Inferior parietal cortex (tissue), 1 donor: ENCODE data around the gene MACROD2.
"Not testable (repeated sequence)": the region's sequence is repeated elsewhere in the genome, so short reads cannot be mapped to it uniquely, and the experiment has no call there.

Experiments
- DNase-seq: peaks from one replicate; pipeline ENCODE4 v3.0.0-alpha.2; 2016; ENCODE audit errors: extremely low spot score

MACROD2 gene

DNA sequence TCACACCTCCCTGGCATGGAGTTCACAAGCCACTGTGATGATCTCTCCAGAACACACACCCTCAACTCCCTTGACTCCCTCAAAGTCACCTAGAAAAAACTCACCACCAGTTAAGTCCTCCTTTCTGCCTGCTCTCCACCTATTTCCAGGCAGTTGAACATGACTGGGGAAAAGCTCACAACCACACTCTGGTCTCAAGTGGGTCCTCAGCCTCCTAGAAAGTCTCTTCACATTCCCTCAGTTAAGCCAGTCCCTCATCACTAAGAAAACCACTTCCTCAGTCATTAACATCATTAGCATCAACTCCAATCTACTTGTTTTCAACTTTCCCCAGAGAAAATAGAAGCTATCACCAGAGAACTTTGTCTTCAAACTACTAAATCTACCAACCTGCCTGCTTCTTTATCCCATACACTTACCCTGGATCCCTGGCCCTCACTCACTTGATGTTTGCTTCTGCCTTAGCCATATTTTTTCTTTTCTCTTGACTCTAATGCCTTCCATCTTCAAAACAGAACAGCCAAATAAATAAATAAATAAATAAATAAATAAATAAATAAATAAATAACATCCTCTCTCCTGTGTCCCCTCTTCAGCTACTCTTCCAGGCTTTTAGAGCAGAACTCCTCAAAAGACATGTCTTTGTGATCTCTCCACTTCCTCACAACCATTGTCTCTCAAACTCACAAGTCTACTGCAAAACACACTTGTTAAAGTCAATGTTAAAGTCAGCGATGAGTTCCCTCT, 1084.5 kb downstream of the MACROD2 start:
- DNase-seq, result no peak

DNA sequence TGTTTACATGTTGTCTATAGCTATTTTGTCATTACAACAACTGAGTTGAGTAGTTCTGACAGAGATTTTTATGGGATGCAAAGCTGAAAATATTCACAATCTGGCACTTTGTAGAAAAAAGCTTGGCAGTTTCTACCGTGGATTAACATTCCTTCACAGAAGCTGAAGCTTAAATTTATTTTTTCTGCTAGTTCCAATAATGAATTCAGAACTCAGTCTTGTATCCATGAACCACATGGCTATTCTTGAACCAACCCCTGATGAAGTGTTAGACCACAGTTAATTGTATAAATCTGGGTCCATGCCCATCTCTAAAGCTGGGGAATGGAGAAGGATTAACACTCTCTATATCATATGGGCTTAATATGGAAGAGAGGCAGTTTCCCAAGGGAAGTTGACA, 1085.9 kb downstream of the MACROD2 start:
- DNase-seq, result no peak

DNA sequence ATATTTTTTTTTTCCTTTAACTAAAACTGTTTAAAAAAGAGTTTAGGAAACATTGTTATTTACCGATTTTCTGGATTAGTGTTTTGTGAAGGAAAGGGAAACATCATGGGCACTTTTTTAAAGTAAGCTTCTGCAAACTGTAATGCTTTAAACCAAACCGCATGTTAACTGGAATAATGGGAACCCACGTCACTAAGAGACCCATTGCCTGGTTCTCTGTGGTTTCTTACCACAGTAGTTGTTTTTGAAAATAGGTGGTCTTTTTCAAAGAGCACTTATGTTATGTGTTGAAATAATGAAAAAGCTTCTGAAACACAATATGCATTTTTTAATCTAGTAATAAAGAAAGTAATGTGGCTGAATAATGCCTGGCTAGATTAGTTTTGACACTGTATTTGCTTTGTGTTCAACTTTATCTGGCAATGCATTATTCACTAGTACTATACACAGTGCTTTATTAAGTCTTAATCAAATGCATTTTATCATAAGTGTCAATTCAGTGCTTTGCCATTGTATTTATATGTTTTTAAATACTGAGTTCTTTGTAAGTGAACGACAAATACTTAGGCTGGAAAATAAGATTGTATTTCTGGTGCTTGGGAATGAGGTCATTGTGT, 1096.2 kb downstream of the MACROD2 start:
- DNase-seq, result no peak

DNA sequence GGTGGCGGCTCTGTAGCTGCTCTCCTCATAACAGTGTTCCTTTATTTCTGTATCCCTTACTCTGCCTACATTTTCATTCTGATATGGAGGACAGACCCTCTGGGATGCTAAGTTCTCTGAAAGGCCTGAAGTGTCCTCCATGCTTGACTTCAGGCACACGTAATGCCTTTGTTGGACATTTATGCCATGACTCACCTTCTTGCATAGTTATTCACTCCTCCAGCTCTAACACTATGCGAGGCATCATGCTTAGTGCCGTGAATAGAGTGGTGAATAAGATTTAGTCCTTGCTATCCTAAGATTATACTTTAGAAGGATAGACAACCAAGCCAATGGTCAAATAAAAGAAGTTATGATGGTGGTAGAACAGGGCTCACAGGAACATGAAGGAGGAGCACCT, 1103.0 kb downstream of the MACROD2 start:
- DNase-seq, result no peak

DNA sequence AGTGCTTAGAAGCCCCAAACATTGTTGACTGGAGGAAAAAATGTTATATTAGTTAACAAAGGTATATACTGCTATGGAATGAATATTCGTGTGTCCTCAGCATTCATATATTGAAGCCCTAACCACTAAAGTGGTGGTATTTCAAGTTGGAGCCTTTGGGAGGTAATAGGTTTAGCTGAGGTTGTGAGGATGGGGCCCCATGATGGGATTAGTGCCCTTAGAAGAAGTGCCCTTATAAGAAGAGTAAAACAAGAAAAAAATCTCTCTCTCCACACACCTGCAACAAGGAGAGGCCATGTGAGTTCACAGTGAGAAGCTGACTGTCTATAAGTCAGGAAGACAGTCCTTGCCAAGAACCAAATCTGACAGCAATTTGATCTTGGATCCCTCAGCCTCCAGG, 1103.8 kb downstream of the MACROD2 start:
- DNase-seq, result no peak

DNA sequence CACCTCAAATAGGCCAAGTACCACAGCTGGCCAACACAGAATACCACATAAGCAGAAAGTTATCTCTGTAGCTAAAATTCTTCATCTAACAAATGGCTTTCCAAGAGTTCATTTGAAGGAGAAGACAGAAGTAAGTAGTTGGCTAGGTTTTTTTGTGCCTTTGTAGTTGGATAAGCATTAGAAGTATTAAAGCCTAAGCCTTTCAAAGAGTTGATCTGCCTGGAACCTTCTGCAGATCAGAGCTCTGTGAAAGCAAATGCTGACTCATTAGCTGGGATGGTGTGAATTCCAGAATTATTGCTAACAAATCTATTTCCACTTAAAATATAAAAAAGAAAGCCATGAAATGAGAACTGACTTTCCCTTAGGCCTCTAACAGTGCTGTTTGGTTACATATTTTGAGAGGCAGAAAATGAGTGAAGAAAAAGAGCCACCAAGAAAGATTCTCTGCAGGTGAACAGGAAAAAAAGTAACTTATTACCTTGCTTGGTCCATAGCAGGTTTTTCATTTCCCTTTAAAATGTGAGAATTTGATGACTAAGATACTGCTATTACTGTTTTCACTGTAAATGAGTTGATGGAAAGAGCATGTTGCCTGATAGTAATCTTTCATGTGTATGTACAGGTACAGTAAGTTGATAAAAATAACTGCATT, 1105.3 kb downstream of the MACROD2 start:
- DNase-seq, result peak; percentile 12

DNA sequence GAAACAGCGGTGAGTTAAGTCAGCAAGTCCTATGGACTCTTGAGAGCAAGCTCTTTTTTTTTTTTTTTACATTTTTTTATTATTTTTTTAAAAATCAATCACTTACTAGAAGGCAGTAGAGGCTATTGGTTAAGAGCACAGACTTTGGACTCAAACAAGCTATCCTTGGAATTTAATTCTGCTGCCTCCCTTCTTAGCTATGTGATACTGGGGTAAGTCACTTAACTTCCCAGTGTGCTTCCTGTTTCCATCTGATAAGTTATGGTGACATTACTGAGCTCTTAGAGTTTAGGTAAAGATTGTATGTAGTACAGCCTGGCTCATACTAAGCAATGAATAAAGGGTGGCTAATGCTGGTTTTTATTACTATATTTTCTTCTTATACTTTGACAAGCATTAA, 1112.6 kb downstream of the MACROD2 start:
- DNase-seq, result no peak

DNA sequence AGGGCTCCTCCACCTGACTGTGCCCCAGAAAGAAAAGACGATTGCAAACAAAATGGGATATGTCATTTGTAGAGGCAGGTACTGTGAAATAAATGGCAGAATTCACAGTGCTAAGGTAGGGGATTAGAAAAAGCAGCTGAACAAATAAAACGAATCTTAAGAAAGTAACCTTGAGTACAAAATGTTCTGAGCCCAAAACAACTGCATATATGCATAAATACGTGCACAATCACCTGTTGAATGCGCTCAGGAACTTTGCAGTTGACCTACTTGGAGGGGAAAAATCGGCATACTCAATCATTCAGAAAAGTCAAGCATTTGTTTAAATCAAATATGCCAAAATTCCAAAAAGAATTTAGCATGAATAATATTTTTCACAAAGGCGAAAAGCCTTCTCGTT, 1114.2 kb downstream of the MACROD2 start:
- no peak for DNase-seq

DNA sequence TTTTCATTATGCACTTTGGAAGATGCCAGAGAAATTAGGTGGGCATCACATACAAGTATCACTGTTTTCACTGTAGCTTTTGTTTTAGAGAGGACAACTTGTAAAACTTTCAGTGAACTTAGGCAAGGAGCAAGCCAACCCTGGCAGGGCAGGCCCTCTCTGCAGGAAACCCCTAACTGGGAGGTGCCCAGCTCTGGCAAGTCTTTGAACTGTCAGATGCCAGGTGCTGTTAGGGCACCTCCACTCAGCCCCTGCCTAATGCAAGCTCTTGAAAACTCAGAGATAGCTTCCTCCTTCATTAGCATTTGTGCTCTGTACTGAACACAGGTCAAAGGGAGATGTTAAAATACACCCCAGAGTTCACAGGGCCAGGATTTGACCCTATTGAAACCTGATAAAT, 1116.3 kb downstream of the MACROD2 start:
- DNase-seq, result no peak

DNA sequence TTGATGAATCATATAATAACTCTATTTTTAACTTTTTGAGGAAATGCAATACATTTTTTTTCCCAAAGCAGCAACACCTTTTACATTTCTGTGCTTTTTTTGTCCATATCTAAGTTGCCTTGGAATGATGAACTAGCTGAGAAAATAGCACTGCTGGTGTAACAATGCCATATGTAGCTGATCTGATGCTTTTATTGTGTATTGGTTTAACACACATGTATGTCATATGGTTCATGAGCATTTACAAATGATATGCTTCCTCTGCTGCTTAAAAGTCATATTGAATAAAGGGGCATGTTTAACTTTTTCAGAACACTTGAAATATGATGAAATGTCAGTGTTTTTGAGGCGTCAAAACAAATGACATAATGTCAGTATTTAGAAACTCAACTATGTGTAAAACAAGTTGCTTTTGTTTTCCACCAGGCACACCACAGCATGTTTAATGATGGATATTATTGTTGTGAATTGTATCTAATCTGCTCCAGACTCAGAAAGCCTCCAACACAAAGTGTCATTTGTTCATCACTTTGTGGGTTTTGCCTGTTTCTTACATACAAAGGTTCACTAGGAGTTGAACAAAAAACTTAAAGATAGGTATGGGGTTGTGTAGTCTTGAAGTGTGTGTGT, 1117.9 kb downstream of the MACROD2 start:
- DNase-seq, result peak; percentile 38

DNA sequence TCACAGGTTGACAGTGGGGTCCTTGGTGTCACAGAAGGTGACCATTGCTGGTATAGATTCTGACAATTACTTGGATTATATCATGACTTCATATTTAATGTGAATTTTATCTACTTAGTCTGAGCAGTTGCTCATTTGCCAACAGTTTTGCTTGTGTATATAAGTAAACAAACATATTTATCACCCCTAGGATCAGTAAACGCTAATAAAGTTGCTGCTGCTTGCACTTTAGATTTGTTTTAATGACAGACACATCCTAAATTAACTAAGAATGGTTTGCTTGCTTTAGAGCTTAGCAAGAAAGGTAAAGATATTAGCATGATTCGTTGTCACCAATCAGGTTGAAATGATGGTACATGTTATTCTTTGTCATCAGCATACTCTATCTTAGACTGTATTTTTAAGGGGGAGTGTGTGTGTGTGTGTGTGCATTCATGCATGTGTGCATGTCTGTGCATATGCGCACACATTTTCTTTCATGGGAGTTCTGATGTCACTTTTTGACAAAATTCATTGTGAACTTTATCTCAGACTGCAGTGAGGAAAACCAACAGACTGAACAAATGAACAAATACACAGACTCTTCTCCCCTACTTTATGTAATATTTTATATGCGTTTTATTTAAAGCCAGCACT, 1124.7 kb downstream of the MACROD2 start:
- no peak for DNase-seq

DNA sequence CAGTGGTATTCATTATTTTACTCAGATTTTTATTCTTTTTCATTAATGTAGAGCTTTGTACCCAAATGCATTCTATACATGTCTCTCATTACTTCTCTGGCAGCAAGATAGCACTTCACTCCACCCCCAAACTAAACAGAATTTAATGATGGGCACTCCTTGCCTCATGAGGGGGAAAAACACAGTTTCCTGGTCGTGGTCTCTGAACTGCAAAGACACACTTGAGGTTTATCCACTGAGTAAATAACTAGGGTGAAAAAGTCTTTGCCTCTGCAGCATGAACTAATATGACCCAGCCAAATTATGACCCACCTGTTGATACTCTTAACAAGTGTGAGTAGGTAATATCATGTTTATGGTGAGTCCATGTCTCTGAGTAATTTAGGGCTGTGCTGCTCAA, 1127.3 kb downstream of the MACROD2 start:
- no peak for DNase-seq

DNA sequence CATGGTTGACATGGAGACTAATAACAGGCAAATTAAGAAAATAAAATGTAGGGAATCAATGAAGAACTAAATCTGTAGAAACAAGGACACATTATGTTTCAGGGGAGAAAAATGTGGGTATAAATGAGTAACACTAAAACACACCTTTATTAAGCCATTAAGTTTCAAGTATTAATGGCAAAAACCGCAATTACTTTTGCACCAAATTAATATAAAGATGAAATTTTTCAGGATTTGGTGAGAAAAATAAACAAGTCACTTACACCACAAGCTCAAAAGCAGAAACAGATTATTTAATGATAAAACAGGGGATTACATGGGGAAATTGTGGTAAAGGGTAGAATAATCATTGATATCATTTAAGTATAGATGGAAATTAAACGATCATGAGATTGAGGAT, 1135.9 kb downstream of the MACROD2 start:
- no peak for DNase-seq

DNA sequence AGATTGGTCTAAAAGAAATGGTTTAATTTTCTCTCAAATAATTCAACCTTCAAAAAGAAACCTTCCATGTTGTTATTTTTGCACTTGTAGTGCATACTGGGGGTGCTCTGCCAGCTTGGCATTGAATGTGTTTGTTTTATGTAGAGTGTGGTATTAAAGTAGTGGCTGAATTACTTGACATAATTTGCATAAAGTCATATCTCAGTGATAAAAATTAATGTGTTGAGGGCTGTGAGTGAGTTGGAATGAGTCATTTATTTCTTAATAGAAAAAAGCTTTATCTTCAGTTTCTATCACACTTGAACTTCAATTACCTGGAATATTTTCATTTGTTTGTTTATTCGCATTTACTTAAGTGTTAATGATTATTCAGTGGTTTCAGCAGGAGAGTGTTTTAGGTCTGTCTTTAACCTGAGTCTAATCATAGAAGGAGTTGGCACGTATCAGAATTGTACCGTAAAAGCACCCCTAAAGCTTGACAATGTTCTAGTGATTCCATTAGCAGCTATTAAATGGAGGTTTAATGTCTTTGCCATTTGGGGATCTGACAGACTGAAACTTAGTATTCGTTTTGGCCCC, 1143.3 kb downstream of the MACROD2 start:
- DNase-seq, result no peak

DNA sequence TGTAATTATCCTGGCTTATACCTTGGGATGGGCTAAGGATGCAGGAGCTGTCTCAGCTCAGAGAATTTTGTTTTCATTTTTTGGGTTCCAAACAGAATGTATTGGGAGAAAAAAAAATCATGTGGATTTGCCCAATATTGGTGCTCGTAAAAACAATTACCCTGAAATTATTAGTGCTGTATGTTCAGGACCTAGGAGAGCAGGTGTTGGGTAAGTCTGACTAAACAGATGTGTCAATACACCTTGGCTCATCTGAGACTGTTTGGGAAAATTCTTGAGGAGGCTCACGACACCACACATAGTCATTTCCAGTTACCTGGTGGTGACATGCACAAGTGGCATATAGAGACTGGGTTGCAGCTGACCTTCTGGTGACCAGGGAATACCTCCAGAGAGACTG, 1144.2 kb downstream of the MACROD2 start:
- DNase-seq, result no peak

DNA sequence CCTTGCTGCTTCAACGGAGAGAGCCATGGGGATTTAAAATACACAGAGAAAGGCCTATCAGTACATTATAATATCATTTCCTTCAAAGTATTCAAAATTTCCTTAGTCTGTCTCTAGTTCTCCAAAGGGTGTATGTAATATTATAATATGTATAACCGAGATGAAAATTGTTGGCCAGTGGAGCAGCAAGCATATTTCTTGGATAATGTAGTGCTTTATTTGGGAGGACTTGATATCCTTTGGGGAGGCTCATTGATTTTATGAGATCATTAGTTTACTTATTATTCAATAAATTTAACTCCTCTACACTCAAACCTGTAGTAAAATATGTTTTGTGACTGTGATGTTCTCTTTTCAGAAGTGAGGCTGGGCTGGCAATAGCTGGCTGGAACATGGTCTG, 1145.0 kb downstream of the MACROD2 start:
- no peak for DNase-seq

DNA sequence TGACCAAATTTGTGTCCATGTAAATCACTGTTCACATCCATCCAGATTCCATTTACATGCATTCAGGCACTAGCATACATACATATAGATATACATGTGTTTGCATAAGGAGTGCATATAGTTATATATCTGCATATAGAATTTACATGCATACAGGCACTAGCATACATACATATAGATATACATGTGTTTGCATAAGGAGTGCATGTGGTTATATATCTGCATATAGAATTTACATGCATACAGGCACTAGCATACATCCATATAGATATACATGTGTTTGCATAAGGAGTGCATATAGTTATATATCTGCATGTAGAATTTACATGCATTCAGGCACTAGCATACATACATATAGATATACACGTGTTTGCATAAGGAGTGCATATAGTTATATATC, 1145.6 kb downstream of the MACROD2 start:
- DNase-seq, result not testable (repeated sequence)

DNA sequence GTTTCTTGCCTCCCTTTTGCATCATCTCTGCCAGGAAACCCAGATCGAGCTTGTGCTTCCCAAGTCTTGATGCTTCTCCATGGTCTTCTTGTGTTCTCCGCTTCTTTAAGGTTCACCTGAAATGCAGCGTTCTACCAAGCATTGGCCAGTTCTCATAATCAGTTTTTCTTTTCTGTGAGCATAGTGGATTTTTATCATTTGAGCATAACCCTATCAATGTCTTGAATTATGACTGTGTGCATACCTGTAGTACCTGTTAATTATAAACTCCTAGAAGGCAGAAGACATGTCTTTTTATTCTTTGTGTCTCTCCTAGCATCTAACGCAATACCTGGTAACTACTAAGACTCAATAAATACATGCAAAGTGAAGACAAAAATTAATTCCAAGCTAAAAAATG, 1146.5 kb downstream of the MACROD2 start:
- no peak for DNase-seq

DNA sequence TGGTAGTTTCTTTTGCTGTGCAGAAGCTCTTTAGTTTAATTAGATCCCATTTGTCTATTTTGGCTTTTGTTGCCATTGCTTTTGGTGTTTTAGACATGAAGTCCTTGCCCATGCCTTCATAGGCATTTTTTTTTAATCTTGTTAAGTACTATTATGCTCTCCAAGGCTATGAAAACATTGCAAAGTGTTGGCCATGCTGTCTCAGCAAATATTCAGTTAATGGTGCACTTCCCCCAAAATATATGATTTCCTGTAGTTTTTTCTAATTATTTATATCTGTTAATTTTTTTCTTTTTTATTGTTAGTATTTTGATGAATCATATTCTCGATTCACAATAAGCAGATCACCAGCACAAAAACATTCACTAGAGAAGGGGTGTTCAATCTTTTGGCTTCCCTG, 1148.2 kb downstream of the MACROD2 start:
- DNase-seq, result no peak

DNA sequence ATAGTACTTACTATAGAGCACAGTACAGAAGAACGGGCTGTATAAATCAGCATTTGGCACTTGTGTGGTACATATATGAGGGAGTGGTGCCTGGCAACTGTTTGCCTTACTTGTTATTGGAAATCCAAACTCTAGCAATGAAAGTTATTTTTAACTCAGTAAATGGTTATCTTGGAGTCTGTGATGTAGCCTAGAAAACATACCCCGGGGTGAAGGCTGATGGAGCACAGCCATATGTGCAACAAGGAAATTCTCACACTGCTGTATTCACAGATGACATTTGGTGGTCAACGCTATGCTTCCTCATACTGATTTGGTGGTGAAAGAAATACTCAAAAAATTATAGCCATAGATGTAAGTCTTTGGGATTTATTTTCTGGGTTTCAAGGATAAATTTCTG, 1149.6 kb downstream of the MACROD2 start:
- DNase-seq, result no peak

DNA sequence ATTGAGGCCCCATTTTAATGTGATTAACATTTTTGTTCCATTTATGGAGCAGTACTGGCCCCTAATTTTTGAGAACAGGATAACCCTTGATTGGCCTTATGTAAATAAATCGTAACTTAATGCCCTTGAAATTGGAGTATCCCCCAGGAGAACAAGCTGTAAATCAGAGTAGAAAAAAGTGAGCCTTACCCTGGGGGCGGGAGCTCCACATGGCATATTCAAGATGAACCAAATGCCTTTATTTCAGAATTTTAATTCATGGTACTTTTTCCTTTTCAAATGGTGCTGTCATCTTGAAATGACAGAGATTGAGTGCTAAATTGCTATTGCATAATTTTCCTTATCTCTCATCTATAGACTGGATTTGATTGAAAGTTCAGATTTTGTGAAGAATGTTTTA, 1151.6 kb downstream of the MACROD2 start:
- DNase-seq, result no peak

DNA sequence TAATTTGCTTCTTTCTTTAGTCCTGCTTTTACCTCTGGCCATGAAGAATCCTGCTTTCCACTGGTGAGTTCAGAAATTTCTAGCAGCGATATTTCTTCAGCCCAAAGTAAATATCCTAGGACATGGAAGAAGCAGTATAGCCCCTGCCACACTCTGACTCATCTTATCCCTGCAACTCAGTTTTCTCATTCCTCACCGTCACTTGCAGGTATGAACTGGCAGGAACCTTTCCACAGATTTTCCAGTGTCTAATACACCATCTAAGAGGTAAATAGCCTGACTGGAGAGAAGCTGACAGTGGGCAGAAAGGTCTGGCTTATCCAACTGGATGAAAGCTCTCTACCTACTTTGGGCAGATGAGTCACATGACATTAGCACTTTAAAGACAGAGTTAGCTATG, 1158.8 kb downstream of the MACROD2 start:
- no peak for DNase-seq
